GM21526 (cell line): ENCODE measurements around the gene ZNF616.
"Not testable (repeated sequence)": the region's sequence is repeated elsewhere in the genome, so short reads cannot be mapped to it uniquely, and the experiment has no call there.

Source experiments
- ATAC-seq: cut with Tn5 transposase; IDR thresholded peaks from one replicate; pipeline ENCODE4 v1.9.1; 2021; ENCODE audit warnings: moderate library complexity; ENCODE audit not compliant: unreplicated experiment, low FRiP score

Gene ZNF616

DNA sequence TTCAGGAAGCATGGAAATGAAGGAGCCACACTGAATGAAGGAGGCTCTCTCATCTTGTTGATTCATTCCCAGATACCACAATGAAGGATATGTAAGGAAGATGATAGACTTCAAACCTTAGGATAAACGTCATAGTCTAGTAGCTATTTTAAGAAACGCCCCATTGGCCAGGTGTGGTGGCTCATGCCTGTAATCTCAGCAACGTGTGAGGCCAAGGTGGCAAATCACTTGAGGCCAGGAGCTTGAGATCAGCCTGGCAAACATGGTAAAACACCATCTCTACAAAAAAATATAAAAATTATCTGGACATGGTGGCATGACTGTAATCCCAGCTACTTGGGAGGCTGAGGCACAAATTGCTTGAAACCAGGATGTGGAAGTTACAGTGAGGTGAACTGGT, 27.1 kb downstream of the ZNF616 start:
- ATAC-seq, result no peak

DNA sequence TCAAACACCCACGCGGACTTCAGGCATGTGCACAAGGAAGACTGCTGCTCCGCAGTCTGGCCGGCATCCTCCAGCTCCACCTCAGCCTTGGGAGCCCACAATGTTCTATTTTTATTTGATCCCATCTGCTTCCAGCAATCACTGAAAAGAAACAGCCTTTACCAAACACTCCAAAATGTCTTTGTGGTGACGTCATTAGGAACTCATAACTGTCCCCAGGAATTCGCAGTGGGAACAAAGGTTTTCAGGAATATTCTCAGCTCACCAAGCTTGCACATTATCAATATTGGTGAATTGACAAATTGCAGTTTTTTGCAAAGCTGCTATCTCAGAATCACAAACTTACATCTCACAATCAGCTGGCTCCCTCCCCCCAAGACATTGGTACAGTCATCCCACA, 29.0 kb downstream of the ZNF616 start:
- no peak for ATAC-seq

DNA sequence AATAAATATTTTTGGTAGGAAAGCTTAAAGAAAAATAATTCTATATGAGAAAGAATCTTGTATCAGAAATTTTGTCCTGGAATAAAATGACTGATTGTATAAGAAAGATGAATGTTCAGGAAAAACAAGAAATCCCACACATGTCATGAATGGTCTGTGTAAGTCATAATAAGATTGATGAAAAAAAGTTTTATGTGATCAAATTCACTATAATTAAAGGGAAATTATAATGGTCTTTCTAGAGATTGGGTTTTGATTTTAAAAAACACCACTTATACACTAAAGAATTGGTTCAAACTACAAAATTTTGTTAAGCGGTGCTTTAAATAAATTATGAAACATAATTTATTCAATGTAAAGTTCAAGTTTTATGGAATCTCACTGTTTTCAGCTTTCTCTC, 37.0 kb downstream of the ZNF616 start:
- no peak for ATAC-seq

DNA sequence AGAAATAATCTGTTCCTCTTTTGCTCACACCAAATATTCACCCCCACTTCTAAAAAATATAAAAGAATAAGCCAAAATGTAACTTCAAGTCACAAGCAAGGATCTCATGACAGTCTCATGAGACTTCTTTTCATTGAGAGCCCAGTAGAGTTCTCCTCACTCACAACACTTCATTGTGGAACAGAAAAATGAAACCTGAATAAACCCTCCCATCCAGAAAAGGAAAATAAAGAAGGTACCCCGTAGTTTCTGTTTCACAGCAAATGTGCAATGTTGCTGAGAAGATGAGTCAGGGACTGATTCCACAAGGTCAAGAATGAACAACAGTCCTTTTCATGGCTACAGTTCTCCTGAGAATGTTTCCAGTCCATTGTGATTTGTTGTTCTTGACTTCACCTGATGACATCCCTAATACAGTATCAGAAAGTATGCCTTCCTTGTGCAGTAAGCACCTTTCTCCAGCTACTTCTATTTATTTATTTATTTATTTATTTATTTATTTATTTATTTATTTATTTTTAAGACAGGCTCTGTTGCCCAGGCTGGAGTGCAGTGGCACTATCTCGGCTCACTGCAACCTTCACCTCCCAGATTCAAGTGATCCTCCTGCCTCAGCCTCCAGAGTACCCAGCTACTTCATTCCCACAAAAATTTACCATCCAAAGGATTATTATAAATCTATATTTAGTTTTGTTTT, 37.7 kb downstream of the ZNF616 start:
- ATAC-seq, result no peak

DNA sequence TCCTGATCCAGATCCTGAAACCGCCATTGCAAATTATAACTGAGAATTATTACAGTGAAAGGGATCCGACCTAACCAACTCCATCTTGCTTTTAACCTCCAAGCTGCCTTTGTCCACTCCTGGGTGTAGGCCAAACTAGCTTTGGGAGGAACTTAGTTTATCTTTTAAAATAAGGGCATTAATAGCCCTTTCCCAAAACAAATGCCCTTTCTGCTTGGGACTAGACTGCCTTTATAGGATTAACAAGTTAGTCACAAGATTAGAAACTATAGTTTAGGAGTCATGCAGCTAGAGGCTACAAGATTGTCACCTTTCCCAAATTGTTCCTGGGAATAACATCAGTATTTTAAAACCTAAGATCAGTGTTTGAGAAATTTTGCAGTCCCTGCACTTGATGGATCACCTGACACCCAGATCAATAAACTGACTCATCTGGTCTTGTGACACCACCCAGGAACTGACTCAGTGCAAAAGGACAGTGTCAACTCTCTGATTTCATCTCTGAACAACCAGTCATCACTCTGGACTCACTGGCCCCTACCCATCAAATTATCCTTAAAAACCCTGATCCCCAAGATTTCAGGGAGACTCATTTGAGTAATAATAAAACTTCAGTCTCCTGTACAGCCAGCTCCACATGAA, 40.1 kb downstream of the ZNF616 start:
- ATAC-seq, result no peak

DNA sequence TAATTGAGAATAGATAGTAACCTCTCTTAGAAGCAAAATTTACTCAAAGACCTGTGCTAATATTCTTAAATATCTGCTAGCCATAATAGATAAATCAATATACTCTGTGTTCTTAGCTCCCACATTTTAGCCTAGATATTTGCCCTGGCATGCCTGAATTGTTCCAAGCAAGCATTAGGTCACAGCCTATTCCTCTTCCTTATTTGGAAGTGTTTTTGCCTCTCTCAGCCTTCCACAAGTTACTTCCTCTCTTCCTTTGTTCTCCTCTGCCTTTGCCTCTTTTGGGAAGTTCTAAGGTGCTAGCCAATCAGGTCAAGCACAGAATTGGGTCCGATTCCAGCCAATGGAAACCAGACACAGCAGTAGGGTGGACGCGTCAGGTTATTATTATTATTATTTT, 43.3 kb downstream of the ZNF616 start:
- ATAC-seq, result not testable (repeated sequence)

DNA sequence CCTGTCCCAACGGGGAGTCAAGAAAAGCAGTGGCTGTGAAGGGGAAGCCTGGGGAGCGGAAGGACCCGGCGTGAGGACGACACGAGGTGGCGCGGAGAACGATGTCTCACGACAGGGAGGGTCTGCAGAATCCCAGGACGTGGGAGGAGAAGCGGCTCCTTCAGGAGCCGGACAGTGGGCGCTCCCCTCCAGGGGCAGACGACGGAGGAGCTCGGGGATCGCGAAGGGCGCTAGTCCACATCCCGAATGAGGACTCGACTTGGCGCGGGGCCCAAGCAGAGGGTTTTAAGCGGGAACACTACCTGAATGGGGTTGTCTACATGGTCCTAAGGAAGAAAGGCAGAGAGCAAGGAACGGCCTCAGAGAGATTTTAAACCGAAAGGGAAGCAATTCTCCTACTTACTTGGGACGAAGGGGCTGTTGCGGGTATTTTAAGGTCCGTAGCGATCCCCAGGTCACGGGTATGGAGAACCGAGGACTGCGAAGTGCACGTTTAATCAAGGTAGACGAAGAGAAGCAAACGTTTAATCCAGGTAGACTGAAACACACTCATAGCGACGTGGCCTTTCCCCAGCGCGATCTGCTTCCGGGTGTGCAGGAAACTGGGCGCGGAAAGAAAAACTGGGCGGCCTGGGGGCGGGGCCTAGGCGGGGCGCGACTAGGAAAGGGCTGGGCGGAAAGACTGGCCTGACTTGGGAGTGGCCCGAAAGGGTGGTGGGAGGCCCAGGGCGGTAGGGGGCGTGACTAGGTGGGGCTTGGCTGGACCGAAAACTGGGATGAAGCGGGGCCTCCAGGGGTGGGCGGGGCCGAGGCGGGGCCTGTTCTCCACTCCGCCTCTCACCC, 44.3 kb downstream of the ZNF616 start, which contains the start of gene ZNF841:
Gene ZNF841 (minus strand): TSS at position 594 of the 843 bp plus-strand sequence. CDS start 10,964 bp downstream, outside the sequence.
- ATAC-seq, result no peak

DNA sequence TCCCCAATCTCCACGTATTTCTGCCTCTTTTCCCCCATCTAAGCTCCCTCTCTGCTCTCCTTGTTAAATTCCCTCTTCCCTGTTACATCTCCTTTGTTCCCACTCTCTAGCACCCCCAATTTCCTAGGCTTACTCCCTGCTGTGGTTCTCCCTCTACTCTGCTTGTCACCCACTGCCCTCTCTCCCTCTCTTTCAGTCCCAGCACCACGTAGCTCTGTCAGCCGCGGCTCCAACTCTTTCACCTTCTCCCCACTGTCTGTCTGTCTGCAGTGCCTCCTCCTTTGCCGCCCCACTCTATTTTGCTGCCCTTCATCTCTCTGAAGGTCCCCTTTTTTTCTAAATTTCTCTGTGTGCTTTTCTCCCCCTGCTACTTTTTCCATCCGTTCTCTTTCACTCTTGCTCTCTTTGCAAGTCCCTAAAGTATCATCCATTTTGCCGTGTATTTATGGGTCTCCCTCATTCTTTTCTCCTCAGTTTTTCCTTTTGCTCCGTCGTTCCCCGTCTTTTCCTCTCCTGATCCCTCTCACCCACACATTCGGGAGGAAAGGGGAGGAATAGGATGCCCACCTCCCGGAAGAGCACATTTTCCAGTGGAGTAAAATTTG, 45.1 kb downstream of the ZNF616 start:
- ATAC-seq, result no peak

DNA sequence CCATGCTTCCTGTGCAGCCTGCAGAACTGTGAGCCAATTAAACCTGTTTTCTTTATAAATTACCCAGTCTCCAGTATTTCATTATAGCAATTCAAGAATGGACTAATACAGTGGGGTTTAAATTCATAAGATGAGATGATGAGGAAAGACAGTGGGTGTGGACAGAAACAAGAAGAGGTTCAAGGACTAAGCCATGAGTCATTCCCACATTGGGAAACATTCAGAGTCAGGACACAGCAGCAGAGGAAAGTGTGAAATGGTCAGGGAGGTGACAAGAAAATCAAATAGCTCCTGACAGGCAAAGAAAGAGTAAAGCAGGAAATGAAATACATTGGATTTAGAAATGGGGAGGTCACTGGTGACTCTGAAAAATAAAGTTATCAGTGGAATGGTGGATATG, 53.3 kb downstream of the ZNF616 start:
- no peak for ATAC-seq

DNA sequence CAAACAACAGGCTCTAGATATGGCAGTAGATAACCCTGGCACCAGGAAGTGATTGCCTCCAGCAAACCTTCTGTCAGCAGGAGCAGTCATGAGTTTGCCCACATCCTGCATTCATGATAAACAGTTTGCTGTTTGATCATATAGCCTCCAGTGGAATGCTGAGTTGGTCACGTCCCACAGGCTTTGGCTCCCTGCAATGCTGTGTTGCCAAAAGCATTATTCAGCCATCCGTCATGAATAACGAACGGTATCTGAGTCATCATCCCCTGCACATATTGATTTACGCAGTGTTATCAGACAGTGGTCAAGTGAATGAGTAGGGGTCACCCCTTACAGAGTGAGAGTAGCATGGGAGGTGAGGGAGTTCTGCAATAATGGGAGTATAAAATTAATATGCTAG, 69.2 kb downstream of the ZNF616 start:
- ATAC-seq, result no peak

DNA sequence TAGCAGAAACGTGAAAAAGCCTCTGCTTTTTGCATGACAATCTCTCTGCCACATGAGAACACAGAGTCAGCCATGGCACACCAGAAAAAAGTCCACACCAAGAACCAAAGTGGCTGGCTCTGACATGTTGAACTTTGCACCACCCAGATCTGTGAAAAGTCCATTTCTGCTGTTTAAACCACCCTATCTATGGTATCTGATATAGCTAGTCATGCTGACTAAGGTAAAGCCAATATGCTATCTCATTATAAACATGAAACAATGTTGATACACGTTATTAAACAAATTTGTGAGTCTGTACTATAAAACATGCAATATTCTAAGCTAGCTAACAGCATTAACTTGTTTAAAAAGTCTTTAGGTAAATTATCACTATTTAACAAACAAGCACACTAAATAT, 70.1 kb downstream of the ZNF616 start:
- ATAC-seq, result no peak

DNA sequence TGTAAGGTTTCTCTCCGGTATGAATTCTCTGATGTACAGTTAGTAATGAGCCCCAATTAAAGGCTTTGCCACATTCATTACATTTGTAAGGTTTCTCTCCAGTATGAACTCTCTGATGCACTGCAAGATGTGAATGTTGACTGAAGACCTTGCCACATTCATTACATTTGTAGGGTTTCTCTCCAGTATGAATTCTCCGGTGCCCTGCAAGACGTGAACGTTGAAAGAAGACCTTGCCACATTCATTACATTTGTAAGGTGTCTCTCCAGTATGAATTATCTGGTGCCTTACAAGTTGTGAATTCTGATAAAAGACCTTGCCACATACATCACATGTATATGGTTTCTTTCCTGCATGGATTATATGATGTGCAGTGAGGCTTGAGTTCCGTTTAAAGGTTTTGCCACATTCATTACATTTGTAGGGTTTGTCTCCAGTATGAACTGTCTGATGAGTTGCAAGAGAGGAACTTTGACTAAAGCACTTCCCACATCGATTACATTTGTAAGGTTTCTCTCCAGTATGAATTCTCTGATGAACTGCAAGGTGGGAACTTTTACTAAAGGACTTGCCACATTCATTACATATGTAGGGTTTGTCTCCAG, 73.4 kb downstream of the ZNF616 start:
- ATAC-seq, result no peak

DNA sequence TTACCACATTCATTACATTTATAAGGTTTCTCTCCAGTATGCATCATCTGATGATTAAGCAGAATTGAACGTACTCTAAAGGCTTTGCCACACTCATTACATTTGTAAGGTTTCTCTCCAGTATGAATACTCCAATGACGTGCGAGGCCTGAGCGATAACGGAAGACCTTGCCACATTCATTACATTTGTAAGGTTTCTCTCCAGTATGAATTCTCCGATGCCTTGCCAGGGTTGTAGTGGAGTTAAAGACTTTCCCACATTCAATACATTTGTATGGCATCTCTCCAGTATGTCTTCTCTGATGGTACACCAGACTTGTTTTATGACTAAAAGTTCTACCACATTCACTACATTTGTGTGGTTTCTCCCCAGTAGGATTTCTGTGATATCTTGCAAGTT, 74.3 kb downstream of the ZNF616 start:
- no peak for ATAC-seq
